Breast epithelium (tissue), 3 donors: ENCODE results near the gene PSMA7.

Experiments used
- POLR2A ChIP-seq: fragments of 450-650 bp; IDR thresholded peaks from one replicate; pipeline ENCODE4 v1.6.1; 2016; ENCODE audit warnings: antibody characterized with exemption, mild to moderate bottlenecking, moderate library complexity
- POLR2AphosphoS5 ChIP-seq, 3 donors: sonication (generic); formaldehyde crosslinking; IDR thresholded peaks; one replicate each; pipeline ENCODE4 v1.6.1; 2017; ENCODE audit warnings: antibody characterized with exemption in 3 of 3
- TF ChIP-seq, protein P1 (sequence below), 3 donors: fragments of 450-650 bp; IDR thresholded peaks; one replicate each; pipeline ENCODE4 v1.5.1; 2016 to 2017; ENCODE audit warnings: antibody characterized with exemption in 3 of 3, mild to moderate bottlenecking in 3 of 3, moderate library complexity in 3 of 3

DNA sequence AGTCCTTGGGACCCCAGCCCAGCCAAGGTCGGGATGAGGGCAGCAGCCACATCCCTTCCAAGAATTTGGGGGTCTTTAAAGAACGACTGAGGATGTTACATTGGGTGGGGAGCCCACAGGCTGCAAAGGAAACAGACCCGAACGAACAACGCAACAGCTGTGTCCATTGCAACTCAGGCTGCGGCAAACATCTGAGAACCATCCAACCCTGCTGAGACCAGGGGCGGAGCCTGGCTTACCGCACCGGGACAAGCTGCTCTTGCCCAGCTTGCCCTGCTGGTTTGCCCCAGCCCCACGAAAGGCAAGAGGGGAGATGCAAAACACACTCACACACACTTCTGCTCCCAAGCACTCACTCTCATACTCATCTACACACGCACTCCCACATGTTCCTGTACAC is 56.0 kb downstream of the PSMA7 start:
- TF ChIP-seq, protein P1, sequence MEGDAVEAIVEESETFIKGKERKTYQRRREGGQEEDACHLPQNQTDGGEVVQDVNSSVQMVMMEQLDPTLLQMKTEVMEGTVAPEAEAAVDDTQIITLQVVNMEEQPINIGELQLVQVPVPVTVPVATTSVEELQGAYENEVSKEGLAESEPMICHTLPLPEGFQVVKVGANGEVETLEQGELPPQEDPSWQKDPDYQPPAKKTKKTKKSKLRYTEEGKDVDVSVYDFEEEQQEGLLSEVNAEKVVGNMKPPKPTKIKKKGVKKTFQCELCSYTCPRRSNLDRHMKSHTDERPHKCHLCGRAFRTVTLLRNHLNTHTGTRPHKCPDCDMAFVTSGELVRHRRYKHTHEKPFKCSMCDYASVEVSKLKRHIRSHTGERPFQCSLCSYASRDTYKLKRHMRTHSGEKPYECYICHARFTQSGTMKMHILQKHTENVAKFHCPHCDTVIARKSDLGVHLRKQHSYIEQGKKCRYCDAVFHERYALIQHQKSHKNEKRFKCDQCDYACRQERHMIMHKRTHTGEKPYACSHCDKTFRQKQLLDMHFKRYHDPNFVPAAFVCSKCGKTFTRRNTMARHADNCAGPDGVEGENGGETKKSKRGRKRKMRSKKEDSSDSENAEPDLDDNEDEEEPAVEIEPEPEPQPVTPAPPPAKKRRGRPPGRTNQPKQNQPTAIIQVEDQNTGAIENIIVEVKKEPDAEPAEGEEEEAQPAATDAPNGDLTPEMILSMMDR (IDR thresholded peaks at IDR 0.05): no peak
- TF ChIP-seq POLR2A (no peak), POLR2AphosphoS5 (IDR thresholded peaks at IDR 0.05) (no peak)
